Measurements from ENCODE around the gene ADGRG7.

ADGRG7 gene

GRCh38 chr3:100702980-100703345 is 93.6 kb downstream of the ADGRG7 start:
- no peak for DNase-seq

DNA sequence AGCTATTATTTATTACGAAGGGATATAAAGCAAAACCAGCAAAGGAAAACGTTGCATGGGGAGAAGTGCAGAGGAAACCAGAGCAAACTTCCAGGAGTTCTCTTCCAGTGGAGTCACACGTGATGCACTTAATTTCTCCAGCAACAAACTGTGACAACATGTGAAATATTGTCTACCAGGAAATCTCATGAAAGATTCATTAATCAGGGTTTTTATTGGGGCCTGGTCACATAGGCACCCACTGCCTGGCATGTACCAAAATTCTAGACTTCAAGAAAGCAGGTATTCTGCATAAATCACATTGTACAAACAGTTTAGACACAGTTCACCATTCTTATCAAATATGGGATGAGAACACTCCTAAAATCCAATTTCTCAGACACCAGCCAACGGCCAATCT is 94.5 kb downstream of the ADGRG7 start:
- DNase-seq: no peak

- no peak for DNase-seq
Measured at GRCh38 chr3:100706365-100706764, 97.0 kb downstream of the ADGRG7 start.

DNA sequence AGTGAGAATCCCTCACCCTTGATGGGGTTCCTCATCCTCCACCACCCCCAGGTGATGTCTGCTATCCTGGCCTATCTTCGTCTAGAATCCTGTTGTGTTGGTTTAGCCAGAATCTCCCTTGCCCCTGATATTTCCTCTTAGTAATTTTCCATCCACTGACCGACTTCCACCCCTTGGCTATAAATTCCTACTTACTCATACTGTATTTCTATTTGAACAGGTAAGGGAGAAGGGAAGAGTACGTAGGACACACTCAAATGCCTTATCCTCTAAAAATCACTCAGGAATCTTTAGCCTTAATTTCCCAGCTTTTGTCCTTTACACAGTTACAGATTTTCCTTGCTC is 99.2 kb downstream of the ADGRG7 start:
- no peak for DNase-seq

DNA sequence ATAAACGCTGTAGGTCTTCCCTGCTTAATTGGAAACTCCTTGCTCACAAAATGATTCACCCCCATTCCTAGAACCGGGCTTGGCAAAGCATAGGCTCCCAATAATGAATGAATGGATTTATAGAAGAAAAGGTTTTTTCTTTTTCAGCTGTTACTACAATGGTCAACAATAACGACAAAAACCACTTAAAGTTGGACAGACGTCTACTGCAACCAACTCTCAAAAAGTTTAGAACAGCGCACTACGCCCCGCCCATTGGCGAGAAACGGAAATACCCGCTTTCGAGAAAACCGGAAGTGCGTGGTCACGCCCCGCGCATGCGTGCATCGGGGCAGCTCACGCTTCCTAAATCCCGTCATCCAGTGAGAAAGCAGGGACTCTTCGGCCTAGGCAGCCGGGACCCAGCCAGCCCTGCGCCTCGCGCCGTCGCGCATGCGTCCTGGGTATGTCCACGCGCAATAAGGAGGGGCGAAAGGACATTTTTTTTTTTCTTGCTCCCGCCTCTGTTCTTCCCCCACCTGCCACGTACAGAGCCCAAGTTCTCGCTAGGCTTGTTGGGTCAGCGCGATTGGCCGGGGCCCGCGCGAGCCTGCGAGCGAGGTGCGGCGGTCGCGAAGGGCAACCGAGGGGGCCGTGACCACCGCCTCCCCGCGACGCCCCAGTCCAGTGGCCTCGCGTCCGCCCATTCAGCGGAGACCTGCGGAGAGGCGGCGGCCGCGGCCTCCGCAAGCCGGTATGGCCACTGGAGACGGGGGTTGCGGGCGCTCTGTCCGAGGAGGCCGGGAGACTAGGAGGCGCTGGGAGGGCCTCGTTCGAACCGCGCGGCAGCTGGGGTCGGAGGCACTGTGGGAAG is 99.8 kb downstream of the ADGRG7 start, which contains the start of gene TFG:
TFG (plus strand) TSS at position 506 of the 853 bp plus-strand sequence. CDS start 4,192 bp downstream, outside the sequence.
- peak; percentile 99 for DNase-seq

DNA sequence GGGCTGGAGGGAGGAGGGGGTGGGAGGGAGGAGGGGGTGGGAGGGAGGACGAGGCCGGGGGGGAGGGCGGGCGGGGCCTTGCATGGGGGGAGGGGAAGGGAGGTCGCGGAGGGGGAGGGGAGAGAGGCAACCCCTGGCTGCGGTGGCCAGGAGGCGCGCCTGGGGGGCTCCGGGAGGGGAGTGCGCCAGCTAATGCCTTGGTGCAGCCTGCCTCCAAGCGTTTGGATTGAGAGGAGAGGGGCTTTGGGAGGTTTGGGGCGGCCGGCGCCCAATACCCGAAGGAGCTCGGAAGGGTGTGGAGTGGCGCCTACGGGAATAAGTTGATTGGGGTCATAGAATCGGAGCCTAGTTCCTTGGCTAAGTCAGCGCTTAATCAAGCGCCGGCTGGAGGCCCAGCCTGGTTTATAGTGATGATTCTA is 100.5 kb downstream of the ADGRG7 start:
- DNase-seq: peak; percentile 34 to 51

DNA sequence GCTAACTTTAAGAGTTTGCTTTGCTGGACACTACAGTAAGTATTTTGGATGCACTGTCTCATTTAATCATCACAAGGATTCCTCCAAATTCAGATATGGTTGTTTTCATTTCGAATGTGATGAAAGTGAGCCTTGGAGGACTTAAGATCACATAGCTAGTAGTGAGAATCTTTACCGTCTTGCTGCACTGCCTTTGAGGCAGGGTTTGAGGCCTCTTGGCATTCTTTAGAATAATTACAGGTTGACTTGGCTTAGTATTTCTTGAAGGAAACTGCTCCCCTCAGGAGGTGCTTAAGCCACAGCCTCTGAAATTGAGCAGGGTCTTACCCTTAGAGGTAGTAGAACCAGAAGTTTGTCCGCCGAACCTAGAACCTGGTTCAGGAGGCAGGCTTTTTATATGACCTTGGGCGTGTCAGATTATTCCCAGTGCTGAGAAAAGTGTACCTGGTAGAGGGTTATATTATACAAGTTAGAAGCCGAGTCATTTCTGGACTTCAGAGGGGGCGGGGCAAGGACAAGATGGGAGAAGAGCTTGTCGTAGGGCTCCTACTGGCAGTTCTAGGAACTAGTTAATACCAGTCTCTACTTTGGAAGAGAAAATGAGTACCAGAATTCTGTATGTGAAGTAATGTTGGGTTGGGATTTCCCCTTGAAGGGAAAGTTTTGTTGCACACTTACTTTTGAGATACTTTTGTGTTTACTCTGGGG is 101.0 kb downstream of the ADGRG7 start:
- peak; percentile 58 to 77 for DNase-seq

- DNase-seq: no peak
Measured at GRCh38 chr3:100715176-100715575, 105.8 kb downstream of the ADGRG7 start.

DNA sequence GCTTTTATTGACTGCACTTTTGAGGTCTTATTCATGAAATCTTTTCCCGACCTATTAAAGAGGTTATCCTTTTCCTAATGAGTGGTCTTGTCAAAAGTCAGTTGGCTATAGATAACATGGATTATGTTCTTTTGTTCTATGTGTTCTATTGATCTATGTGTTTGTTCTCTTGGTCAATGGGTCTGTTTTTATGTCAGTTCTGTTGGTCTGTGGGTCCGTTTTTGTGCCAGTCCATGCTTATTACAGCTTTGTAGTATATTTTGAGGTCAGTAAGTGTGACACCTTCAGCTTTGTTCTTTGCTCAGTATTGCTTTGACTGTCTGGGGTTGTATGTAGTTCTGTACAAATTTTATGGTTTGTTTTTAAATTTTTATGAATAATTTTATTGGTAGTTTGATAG is 107.7 kb downstream of the ADGRG7 start:
- DNase-seq: no peak

DNA sequence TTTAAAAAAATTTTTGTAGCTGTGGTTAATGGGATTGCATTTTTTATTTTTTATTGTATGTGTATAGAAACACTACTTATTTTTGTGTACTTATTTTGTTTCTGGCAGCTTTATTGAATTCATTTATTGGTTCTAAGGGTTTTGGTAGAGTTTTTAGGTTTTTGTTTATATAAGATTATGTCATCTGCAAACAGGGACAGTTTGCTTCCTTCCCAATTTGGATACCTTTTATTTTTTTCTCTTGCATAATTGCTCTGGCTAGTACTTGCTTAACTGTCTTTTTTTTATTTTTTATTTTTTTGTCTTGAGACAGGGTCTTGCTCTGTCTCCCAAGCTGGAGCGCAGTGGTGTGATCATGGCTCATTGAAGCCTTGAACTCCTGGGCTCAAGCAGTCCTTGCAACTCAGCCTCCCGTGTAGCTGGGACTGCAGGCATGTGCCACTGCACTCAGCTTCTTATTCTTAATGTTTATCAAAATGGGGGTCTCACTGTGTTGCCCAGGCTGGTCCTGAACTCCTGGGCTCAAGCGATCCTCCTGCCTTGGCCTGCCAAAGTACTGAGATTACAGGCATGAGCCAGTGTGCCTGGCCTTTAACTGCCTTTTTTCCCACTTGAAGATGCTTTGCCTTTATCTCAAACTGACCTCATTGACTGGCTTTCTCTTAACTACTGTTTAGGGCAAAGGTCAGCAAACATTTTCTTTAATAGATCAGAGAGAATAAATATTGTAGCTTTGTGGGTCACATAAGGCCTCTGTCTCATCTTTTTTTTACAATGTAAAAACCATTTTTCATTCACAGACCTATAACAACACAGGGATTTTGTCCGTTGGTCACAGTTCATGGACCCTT is 108.5 kb downstream of the ADGRG7 start:
- no peak for DNase-seq

DNA sequence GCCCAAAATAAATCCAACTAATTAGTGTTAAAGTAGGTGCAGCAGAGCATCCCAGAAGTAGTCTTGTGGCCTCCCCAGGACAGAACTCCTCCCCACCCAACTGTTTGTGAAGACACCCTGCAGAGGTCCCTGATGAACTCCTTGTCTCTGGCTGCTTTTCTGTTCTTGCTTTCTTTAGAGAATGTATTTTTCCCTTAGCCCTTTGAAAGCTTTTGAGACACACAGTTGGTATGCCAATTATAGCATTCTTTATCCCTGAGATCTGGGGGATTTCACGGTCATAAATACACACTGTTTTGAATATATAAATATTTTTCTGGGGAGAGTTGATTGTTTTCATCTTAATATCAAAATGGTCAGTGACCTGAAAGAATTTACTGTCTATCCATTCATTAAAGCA is 109.7 kb downstream of the ADGRG7 start:
- no peak for DNase-seq

DNA sequence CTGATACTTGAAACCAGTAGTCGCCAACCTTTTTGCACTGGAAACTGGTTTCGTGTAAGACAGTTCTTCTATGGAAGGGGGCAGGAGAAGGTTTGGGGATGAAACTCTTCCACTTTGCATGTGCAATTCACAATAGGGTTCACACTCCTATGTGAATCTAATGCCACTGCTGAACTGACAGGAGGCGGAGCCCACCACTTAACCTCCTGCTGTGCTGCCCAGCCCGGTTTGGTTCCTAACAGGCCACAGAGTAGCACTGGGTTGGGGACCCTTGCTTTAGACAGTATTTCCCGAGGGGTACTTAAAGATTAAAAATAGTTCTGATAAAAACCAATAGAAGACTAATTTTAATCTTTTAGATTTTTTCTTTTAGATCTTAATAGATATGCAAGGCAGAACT is 111.0 kb downstream of the ADGRG7 start:
- no peak for DNase-seq

GRCh38 chr3:100725935-100726513 is 116.6 kb downstream of the ADGRG7 start:
- DNase-seq: no peak

GRCh38 chr3:100726706-100727105 is 117.3 kb downstream of the ADGRG7 start:
- DNase-seq: no peak

DNA sequence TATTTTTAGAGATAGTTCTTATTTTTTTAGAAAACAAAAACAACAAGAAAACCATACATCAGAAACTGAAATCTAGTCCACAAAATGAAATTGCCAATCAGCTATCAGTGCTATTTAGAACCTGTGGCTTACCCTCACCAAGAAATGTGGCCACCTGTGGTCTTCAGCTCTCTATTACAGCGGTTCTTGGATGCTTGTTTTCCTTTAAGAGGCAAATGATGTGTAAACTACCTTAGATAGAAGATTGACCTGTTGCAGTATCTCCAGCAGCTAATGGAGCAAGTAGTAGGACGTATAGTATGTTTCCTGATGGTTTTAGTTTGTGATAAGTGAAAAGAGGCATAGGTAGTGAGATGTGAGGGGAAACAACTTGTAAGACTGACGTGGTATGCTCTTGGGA is 121.1 kb downstream of the ADGRG7 start:
- DNase-seq: no peak

- no peak for DNase-seq
Measured at GRCh38 chr3:100732435-100732834, 123.0 kb downstream of the ADGRG7 start.

DNA sequence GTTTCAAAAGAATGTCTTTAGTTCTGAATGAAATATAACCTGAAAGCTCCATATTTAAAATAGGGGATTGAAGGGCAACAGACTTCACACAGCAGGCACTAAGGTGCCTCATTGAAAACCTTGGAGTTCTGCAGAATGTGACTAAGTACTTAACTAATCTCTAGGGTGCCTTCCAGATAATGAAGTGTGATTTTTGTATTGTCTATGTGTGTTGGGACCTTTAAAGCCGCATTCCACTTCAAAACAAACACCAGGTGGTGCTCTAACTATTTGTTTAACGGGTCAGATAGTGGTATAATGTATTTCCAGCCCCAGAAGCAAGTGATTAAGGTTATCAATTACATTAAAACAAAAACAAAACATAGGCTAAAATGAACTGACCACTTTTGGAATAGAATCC is 127.9 kb downstream of the ADGRG7 start:
- DNase-seq: peak in 1 of 2 donors; percentile 17

DNA sequence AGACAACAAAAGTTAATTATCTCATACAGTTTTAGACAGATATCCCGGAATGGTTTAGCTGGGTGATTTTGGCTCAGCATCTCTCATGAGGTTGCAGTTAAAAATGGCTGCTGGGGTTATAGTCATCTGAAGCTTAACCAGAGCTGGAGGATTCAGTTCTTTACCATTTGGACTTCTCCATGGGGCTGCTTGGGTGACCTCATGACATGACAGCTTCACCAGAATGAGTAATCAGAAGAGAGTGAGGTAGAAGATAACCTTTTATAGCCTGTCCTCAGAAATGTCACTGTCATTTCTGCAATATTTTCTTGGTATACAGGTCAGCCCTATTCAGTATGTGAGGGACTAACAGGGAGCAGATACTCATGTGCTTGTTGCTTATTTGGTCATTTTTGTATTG is 130.8 kb downstream of the ADGRG7 start:
- DNase-seq: no peak

- no peak for DNase-seq
Measured at GRCh38 chr3:100743535-100743934, 134.1 kb downstream of the ADGRG7 start.

DNA sequence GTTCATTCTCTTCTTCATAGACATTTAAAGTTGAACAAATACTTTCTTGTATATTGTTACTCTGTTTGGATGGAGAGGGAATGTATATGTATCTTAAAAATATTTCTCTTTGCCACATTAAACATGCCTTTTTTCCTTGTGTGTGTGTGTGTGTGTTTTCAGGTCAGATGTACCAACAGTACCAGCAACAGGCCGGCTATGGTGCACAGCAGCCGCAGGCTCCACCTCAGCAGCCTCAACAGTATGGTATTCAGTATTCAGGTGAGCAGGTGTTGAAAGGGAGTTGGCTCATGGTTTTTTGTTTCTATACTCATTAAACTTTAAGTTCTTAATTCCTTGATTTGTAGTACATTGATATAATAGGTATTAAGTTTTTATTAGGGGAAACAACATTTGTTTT is 135.3 kb downstream of the ADGRG7 start:
- DNase-seq: no peak

All from CD4-positive, alpha-beta T cell treated with Interferon alpha-2 for 1 hour (primary cell).